Measurements from ENCODE around the gene CIC.

DNA sequence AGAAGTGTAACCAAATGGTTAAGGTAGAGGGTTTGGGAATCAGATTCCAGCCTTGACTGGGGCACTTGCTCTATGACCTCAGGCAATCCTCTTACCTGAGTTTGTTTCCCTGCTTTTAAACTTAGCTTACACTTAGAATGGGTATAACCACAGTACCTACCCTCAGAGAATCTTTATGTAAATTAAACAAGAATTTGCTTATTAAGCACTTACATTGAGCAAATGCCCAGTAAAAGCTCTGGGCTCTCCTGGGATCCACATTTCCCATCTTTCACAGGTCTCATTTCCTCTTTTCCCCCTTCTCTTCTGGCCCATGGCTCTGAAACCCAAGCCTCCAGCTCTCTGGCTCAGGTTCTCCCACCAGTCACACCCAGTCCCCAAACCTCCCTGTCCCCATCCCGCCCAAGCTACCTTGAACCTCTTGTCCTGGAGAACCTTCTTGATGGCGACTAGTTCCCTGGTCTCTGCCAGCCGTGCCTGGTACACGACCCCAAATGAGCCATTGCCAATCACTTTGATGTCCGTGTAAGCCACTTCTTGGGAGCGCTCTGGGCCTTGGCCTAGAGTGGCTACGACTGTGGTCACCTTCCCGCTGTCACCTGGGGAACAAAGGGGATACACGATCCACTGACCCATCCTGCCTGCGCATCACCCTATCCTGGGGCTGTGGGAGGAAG, 29.4 kb upstream of the CIC start:
- TF ChIP-seq RNF2 (IDR thresholded peaks at IDR 0.05; ENCODE audit: borderline replicate concordance, low read depth) (no peak), ZC3H11A (IDR thresholded peaks at IDR 0.05) (no peak), ZNF302 (CRISPR knock-in tag; IDR thresholded peaks at IDR 0.05) (no peak), JUNB (IDR thresholded peaks at IDR 0.05) (no peak), MAFK (IDR thresholded peaks at IDR 0.05; ENCODE audit: partially characterized antibody) (peak; percentile 88)
- TF ChIP-seq, protein P1, sequence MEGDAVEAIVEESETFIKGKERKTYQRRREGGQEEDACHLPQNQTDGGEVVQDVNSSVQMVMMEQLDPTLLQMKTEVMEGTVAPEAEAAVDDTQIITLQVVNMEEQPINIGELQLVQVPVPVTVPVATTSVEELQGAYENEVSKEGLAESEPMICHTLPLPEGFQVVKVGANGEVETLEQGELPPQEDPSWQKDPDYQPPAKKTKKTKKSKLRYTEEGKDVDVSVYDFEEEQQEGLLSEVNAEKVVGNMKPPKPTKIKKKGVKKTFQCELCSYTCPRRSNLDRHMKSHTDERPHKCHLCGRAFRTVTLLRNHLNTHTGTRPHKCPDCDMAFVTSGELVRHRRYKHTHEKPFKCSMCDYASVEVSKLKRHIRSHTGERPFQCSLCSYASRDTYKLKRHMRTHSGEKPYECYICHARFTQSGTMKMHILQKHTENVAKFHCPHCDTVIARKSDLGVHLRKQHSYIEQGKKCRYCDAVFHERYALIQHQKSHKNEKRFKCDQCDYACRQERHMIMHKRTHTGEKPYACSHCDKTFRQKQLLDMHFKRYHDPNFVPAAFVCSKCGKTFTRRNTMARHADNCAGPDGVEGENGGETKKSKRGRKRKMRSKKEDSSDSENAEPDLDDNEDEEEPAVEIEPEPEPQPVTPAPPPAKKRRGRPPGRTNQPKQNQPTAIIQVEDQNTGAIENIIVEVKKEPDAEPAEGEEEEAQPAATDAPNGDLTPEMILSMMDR (IDR thresholded peaks at IDR 0.05) = no peak
- TF ChIP-seq, protein P2, sequence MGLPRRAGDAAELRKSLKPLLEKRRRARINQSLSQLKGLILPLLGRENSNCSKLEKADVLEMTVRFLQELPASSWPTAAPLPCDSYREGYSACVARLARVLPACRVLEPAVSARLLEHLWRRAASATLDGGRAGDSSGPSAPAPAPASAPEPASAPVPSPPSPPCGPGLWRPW (IDR thresholded peaks at IDR 0.05) = no peak
- TF ChIP-seq, protein P3, sequence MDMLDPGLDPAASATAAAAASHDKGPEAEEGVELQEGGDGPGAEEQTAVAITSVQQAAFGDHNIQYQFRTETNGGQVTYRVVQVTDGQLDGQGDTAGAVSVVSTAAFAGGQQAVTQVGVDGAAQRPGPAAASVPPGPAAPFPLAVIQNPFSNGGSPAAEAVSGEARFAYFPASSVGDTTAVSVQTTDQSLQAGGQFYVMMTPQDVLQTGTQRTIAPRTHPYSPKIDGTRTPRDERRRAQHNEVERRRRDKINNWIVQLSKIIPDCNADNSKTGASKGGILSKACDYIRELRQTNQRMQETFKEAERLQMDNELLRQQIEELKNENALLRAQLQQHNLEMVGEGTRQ (IDR thresholded peaks at IDR 0.05) = no peak
- TF ChIP-seq, protein P4, sequence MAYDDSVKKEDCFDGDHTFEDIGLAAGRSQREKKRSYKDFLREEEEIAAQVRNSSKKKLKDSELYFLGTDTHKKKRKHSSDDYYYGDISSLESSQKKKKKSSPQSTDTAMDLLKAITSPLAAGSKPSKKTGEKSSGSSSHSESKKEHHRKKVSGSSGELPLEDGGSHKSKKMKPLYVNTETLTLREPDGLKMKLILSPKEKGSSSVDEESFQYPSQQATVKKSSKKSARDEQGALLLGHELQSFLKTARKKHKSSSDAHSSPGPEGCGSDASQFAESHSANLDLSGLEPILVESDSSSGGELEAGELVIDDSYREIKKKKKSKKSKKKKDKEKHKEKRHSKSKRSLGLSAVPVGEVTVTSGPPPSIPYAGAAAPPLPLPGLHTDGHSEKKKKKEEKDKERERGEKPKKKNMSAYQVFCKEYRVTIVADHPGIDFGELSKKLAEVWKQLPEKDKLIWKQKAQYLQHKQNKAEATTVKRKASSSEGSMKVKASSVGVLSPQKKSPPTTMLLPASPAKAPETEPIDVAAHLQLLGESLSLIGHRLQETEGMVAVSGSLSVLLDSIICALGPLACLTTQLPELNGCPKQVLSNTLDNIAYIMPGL (CRISPR knock-in tag; IDR thresholded peaks at IDR 0.05; ENCODE audit: borderline replicate concordance) = no peak

Measured in A549 (cell line).